Spinal cord (tissue), 10 donors: ENCODE results near the gene ZNF438. TPM values are rescaled to one million over a fixed set of nuclear protein-coding genes. Genes with fewer than 3 reads are reported as not detected.

Experiments
- DNase-seq, 6 donors: peaks; one replicate each; pipeline versions ENCODE4 v3.0.0 to v3.0.0-alpha.2; 2013 to 2015; ENCODE audit warnings: low spot score in 6 of 6, low read depth in 4 of 6
- H3K27ac ChIP-seq: one replicate; pipeline ENCODE4 v1.5.1; 2013; ENCODE audit warnings: low read depth, low read length, control low read depth
- H3K27me3 ChIP-seq: one replicate; pipeline ENCODE4 v1.6.1; 2013; ENCODE audit warnings: low read length; ENCODE audit not compliant: control insufficient read depth, insufficient read depth
- H3K36me3 ChIP-seq: one replicate; pipeline ENCODE4 v1.6.1; 2013; ENCODE audit warnings: low read length; ENCODE audit not compliant: control insufficient read depth, insufficient read depth
- H3K4me1 ChIP-seq: one replicate; pipeline ENCODE4 v1.6.1; 2013; ENCODE audit warnings: low read length; ENCODE audit not compliant: control insufficient read depth, insufficient read depth
- H3K4me3 ChIP-seq: one replicate; pipeline ENCODE4 v1.5.1; 2013; ENCODE audit warnings: low read depth, low read length, control low read depth
- H3K9me3 ChIP-seq: one replicate; pipeline ENCODE4 v1.6.1; 2013; ENCODE audit warnings: low read length; ENCODE audit not compliant: control insufficient read depth, insufficient read depth
- WGBS: methylation state at CpG from one replicate; pipeline ENCODE4 v1.1.5; 2013; ENCODE audit warnings: missing lambda C conversion rate; ENCODE audit not compliant: insufficient coverage; 5-methylcytosine and 5-hydroxymethylcytosine counted together
- polyA plus RNA-seq, 2 donors: library from polyadenylated mRNA; unstranded; fragments of 120-200 nt; gene quantifications; one replicate each; pipeline ENCODE4 v1.2.1, GENCODE V29; 2013; ENCODE audit not compliant: insufficient read length in 2 of 2
- total RNA-seq, 2 donors: library from RNA; depleted of rRNA in 1 of 2; stranded (reverse); fragments of 120-200 nt in 1 of 2; fragments of >200 nt in 1 of 2; gene quantifications; one replicate each; pipeline versions ENCODE4 v1.2.3 to v1.2.4, GENCODE V29; 2013 to 2014
- donor health status: healthy.

The ZNF438 gene
- total and polyA plus RNA-seq, 4 donors: 5.8 to 12.4 (median 7.0) TPM

- peak overlapping the region; percentile 5 for H3K27ac ChIP-seq
- DNase-seq: peak in 2 of 6 donors; percentile 51 to 72
- no peaks in the 10 kb centered on the region for H3K27me3 ChIP-seq
- H3K36me3 ChIP-seq: no peaks in the 10 kb centered on the region
- 8% methylated on average over 2 of the region's 6 CpGs for WGBS
- H3K4me3 ChIP-seq: no peak overlapping the region
- no peaks in the 10 kb centered on the region for H3K9me3 ChIP-seq
- H3K4me1 ChIP-seq: peaks cover 2% of the 10 kb centered on the region
Measured at GRCh38 chr10:30840395-30841050, 191.1 kb downstream of the ZNF438 start.

- 40% methylated on average over 1 of the region's 2 CpGs for WGBS
- H3K4me1 ChIP-seq: peaks cover 7% of the 10 kb centered on the region
- no peaks in the 10 kb centered on the region for H3K9me3 ChIP-seq
- no peak for DNase-seq
- H3K27me3 ChIP-seq: no peaks in the 10 kb centered on the region
- H3K36me3 ChIP-seq: peaks cover 2% of the 10 kb centered on the region
- H3K4me3 ChIP-seq: no peak overlapping the region
- no peak overlapping the region for H3K27ac ChIP-seq
Measured at GRCh38 chr10:30839652-30840051, 192.0 kb downstream of the ZNF438 start.

- Histone ChIP-seq H3K36me3 (peaks cover 2% of the 10 kb centered on the region), H3K27ac (no peak overlapping the region), H3K9me3 (no peaks in the 10 kb centered on the region), H3K4me3 (no peak overlapping the region), H3K27me3 (no peaks in the 10 kb centered on the region), H3K4me1 (peaks cover 23% of the 10 kb centered on the region)
- 82% methylated on average over 2 of the region's 2 CpGs for WGBS
- no peak for DNase-seq
Measured at GRCh38 chr10:30836406-30836805, 195.3 kb downstream of the ZNF438 start.

GRCh38 chr10:30835146-30835545 lies 196.5 kb downstream of the ZNF438 start:
- H3K27me3 ChIP-seq: no peaks in the 10 kb centered on the region
- WGBS: 78% methylated on average over 6 of the region's 12 CpGs
- no peak overlapping the region for H3K4me3 ChIP-seq
- peaks cover 30% of the 10 kb centered on the region for H3K4me1 ChIP-seq
- no peaks in the 10 kb centered on the region for H3K9me3 ChIP-seq
- no peak overlapping the region for H3K27ac ChIP-seq
- H3K36me3 ChIP-seq: peaks cover 2% of the 10 kb centered on the region
- no peak for DNase-seq

- H3K27ac ChIP-seq: no peak overlapping the region
- peaks cover 30% of the 10 kb centered on the region for H3K4me1 ChIP-seq
- H3K4me3 ChIP-seq: no peak overlapping the region
- peaks cover 2% of the 10 kb centered on the region for H3K36me3 ChIP-seq
- no CpG with 5 or more reads among the region's 3 CpGs for WGBS
- no peaks in the 10 kb centered on the region for H3K27me3 ChIP-seq
- peak in 2 of 6 donors; percentile 59 to 88 for DNase-seq
- H3K9me3 ChIP-seq: no peaks in the 10 kb centered on the region
Measured at GRCh38 chr10:30834651-30835050, 197.0 kb downstream of the ZNF438 start.

- Histone ChIP-seq H3K4me1 (peaks cover 30% of the 10 kb centered on the region), H3K9me3 (no peaks in the 10 kb centered on the region), H3K27ac (no peak overlapping the region), H3K4me3 (no peak overlapping the region), H3K27me3 (no peaks in the 10 kb centered on the region), H3K36me3 (peaks cover 2% of the 10 kb centered on the region)
- WGBS: 54% methylated on average over 2 of the region's 4 CpGs
- peak in 1 of 6 donors; percentile 32 for DNase-seq
Measured at GRCh38 chr10:30834153-30834552, 197.5 kb downstream of the ZNF438 start.

- WGBS: 84% methylated on average over 5 of the region's 5 CpGs
- no peak overlapping the region for H3K27ac ChIP-seq
- peaks cover 2% of the 10 kb centered on the region for H3K36me3 ChIP-seq
- H3K27me3 ChIP-seq: no peaks in the 10 kb centered on the region
- peaks cover 30% of the 10 kb centered on the region for H3K4me1 ChIP-seq
- no peak overlapping the region for H3K4me3 ChIP-seq
- no peak for DNase-seq
- H3K9me3 ChIP-seq: no peaks in the 10 kb centered on the region
Measured at GRCh38 chr10:30833628-30833970, 198.1 kb downstream of the ZNF438 start.

GRCh38 chr10:30832749-30833627 lies 198.7 kb downstream of the ZNF438 start:
- Histone ChIP-seq H3K9me3 (no peaks in the 10 kb centered on the region), H3K27ac (no peak overlapping the region), H3K36me3 (peaks cover 2% of the 10 kb centered on the region), H3K4me1 (peaks cover 34% of the 10 kb centered on the region), H3K4me3 (no peak overlapping the region), H3K27me3 (no peaks in the 10 kb centered on the region)
- no peak for DNase-seq
- WGBS: 71% methylated on average over 8 of the region's 13 CpGs

GRCh38 chr10:30832001-30832748 lies 199.5 kb downstream of the ZNF438 start:
- no peak overlapping the region for H3K27ac ChIP-seq
- peaks cover 38% of the 10 kb centered on the region for H3K4me1 ChIP-seq
- peaks cover 2% of the 10 kb centered on the region for H3K36me3 ChIP-seq
- H3K4me3 ChIP-seq: no peak overlapping the region
- H3K9me3 ChIP-seq: no peaks in the 10 kb centered on the region
- H3K27me3 ChIP-seq: no peaks in the 10 kb centered on the region
- WGBS: 76% methylated on average over 6 of the region's 10 CpGs
- DNase-seq: peak in 1 of 6 donors; percentile 76
